Stimulated activated naive CD8-positive, alpha-beta T cell treated with anti-CD3 and anti-CD28 coated beads, Interleukin-15, Interleukin-2, amounts not matched to agents 100 ng/mL and 50 ng/mL, for 24 hours (primary cell): ENCODE results near the gene PDPN.
"Not testable (repeated sequence)": the region's sequence is repeated elsewhere in the genome, so short reads cannot be mapped to it uniquely, and the experiment has no call there.

Experiments
- H3K27ac Mint-ChIP-seq: one replicate; pipeline ENCODE4 v1.8.0; 2021; ENCODE audit warnings: mild to moderate bottlenecking, mixed read lengths
- H3K27me3 Mint-ChIP-seq: one replicate; pipeline ENCODE4 v1.8.0; 2021; ENCODE audit warnings: mixed read lengths
- H3K36me3 Mint-ChIP-seq: one replicate; pipeline ENCODE4 v1.8.0; 2021; ENCODE audit warnings: low read depth, mixed read lengths
- H3K4me1 Mint-ChIP-seq: one replicate; pipeline ENCODE4 v1.8.0; 2021; ENCODE audit warnings: low read depth, mixed read lengths
- H3K4me3 Mint-ChIP-seq: one replicate; pipeline ENCODE4 v1.8.0; 2021; ENCODE audit warnings: mild to moderate bottlenecking, mixed read lengths
- H3K9me3 Mint-ChIP-seq: one replicate; pipeline ENCODE4 v1.8.0; 2021; ENCODE audit warnings: mixed read lengths

Gene PDPN

GRCh38 chr1:13556224-13556764 lies 27.3 kb upstream of the PDPN start:
- Mint-ChIP-seq H3K4me3 (no peak overlapping the region), H3K27me3 (peaks cover 10% of the 10 kb centered on the region), H3K27ac (no peak overlapping the region), H3K9me3 (no peaks in the 10 kb centered on the region), H3K4me1 (no peaks in the 10 kb centered on the region), H3K36me3 (no peaks in the 10 kb centered on the region)

- no peaks in the 10 kb centered on the region for H3K9me3 Mint-ChIP-seq
- no peaks in the 10 kb centered on the region for H3K4me1 Mint-ChIP-seq
- no peaks in the 10 kb centered on the region for H3K36me3 Mint-ChIP-seq
- H3K27me3 Mint-ChIP-seq: peaks cover 3% of the 10 kb centered on the region
- H3K4me3 Mint-ChIP-seq: no peak overlapping the region
- H3K27ac Mint-ChIP-seq: no peak overlapping the region
Measured at GRCh38 chr1:13560541-13560940, 23.1 kb upstream of the PDPN start.

- not testable (repeated sequence) for H3K36me3 Mint-ChIP-seq, H3K4me1 Mint-ChIP-seq, H3K9me3 Mint-ChIP-seq, H3K27ac Mint-ChIP-seq, H3K4me3 Mint-ChIP-seq, H3K27me3 Mint-ChIP-seq
Measured at GRCh38 chr1:13562981-13563380, 20.7 kb upstream of the PDPN start.

GRCh38 chr1:13564073-13564472 lies 19.6 kb upstream of the PDPN start:
- H3K4me1 Mint-ChIP-seq: no peaks in the 10 kb centered on the region
- H3K36me3 Mint-ChIP-seq: no peaks in the 10 kb centered on the region
- no peaks in the 10 kb centered on the region for H3K9me3 Mint-ChIP-seq
- no peak overlapping the region for H3K27ac Mint-ChIP-seq
- H3K27me3 Mint-ChIP-seq: peaks cover 3% of the 10 kb centered on the region
- no peak overlapping the region for H3K4me3 Mint-ChIP-seq

GRCh38 chr1:13570435-13570834 lies 13.2 kb upstream of the PDPN start:
- H3K27me3 Mint-ChIP-seq, H3K36me3 Mint-ChIP-seq, H3K4me3 Mint-ChIP-seq: not testable (repeated sequence)

GRCh38 chr1:13570924-13571323 lies 12.7 kb upstream of the PDPN start:
- Mint-ChIP-seq H3K4me1 (no peaks in the 10 kb centered on the region), H3K27me3 (peaks cover 12% of the 10 kb centered on the region), H3K9me3 (no peaks in the 10 kb centered on the region), H3K27ac (no peak overlapping the region), H3K36me3 (no peaks in the 10 kb centered on the region), H3K4me3 (no peak overlapping the region)

More at GRCh38 chr1:13570435-13570834, 13.2 kb upstream of the PDPN start:
- not testable (repeated sequence) for H3K9me3 Mint-ChIP-seq, H3K4me1 Mint-ChIP-seq, H3K27ac Mint-ChIP-seq

GRCh38 chr1:13573586-13573985 lies 10.0 kb upstream of the PDPN start:
- Mint-ChIP-seq H3K4me3 (no peak overlapping the region), H3K27me3 (peaks cover 12% of the 10 kb centered on the region), H3K4me1 (no peaks in the 10 kb centered on the region), H3K27ac (no peak overlapping the region), H3K9me3 (no peaks in the 10 kb centered on the region), H3K36me3 (no peaks in the 10 kb centered on the region)

- peaks cover 23% of the 10 kb centered on the region for H3K27me3 Mint-ChIP-seq
- H3K4me3 Mint-ChIP-seq: no peak overlapping the region
- H3K4me1 Mint-ChIP-seq: no peaks in the 10 kb centered on the region
- H3K9me3 Mint-ChIP-seq: no peaks in the 10 kb centered on the region
- H3K27ac Mint-ChIP-seq: no peak overlapping the region
- no peaks in the 10 kb centered on the region for H3K36me3 Mint-ChIP-seq
Measured at GRCh38 chr1:13576926-13577325, 6.7 kb upstream of the PDPN start.

GRCh38 chr1:13577846-13578245 lies 5.8 kb upstream of the PDPN start:
- peaks cover 32% of the 10 kb centered on the region for H3K27me3 Mint-ChIP-seq
- no peaks in the 10 kb centered on the region for H3K9me3 Mint-ChIP-seq
- no peak overlapping the region for H3K4me3 Mint-ChIP-seq
- no peaks in the 10 kb centered on the region for H3K4me1 Mint-ChIP-seq
- no peaks in the 10 kb centered on the region for H3K36me3 Mint-ChIP-seq
- no peak overlapping the region for H3K27ac Mint-ChIP-seq

- no peaks in the 10 kb centered on the region for H3K36me3 Mint-ChIP-seq
- H3K27me3 Mint-ChIP-seq: peaks cover 55% of the 10 kb centered on the region
- H3K4me3 Mint-ChIP-seq: no peak overlapping the region
- no peaks in the 10 kb centered on the region for H3K4me1 Mint-ChIP-seq
- H3K27ac Mint-ChIP-seq: no peak overlapping the region
- no peaks in the 10 kb centered on the region for H3K9me3 Mint-ChIP-seq
Measured at GRCh38 chr1:13581446-13581845, 2.2 kb upstream of the PDPN start.

GRCh38 chr1:13582713-13583443 lies 754 bp upstream of the PDPN start:
- H3K27me3 Mint-ChIP-seq: peaks cover 59% of the 10 kb centered on the region
- H3K9me3 Mint-ChIP-seq: no peaks in the 10 kb centered on the region
- H3K4me3 Mint-ChIP-seq: no peak overlapping the region
- H3K27ac Mint-ChIP-seq: no peak overlapping the region
- H3K4me1 Mint-ChIP-seq: no peaks in the 10 kb centered on the region
- no peaks in the 10 kb centered on the region for H3K36me3 Mint-ChIP-seq

GRCh38 chr1:13583966-13584791 lies 547 bp downstream of the PDPN start:
- Mint-ChIP-seq H3K36me3 (no peaks in the 10 kb centered on the region), H3K9me3 (no peaks in the 10 kb centered on the region), H3K27ac (no peak overlapping the region), H3K4me1 (no peaks in the 10 kb centered on the region), H3K27me3 (peaks cover 59% of the 10 kb centered on the region), H3K4me3 (no peak overlapping the region)

GRCh38 chr1:13584876-13585611 lies 1.4 kb downstream of the PDPN start:
- H3K36me3 Mint-ChIP-seq: no peaks in the 10 kb centered on the region
- H3K27ac Mint-ChIP-seq: no peak overlapping the region
- H3K27me3 Mint-ChIP-seq: peaks cover 61% of the 10 kb centered on the region
- H3K4me3 Mint-ChIP-seq: no peak overlapping the region
- H3K9me3 Mint-ChIP-seq: no peaks in the 10 kb centered on the region
- H3K4me1 Mint-ChIP-seq: no peaks in the 10 kb centered on the region

GRCh38 chr1:13585612-13585991 lies 2.0 kb downstream of the PDPN start:
- Mint-ChIP-seq H3K9me3 (no peaks in the 10 kb centered on the region), H3K4me1 (no peaks in the 10 kb centered on the region), H3K27ac (no peak overlapping the region), H3K4me3 (no peak overlapping the region), H3K36me3 (no peaks in the 10 kb centered on the region), H3K27me3 (peaks cover 65% of the 10 kb centered on the region)

GRCh38 chr1:13586001-13586400 lies 2.4 kb downstream of the PDPN start:
- Mint-ChIP-seq H3K27ac (no peak overlapping the region), H3K36me3 (no peaks in the 10 kb centered on the region), H3K4me1 (no peaks in the 10 kb centered on the region), H3K9me3 (no peaks in the 10 kb centered on the region), H3K27me3 (peaks cover 65% of the 10 kb centered on the region), H3K4me3 (no peak overlapping the region)
